NCI-H2107 (cell line): ENCODE measurements around the gene ZNF749.
"Not testable (repeated sequence)": the region's sequence is repeated elsewhere in the genome, so short reads cannot be mapped to it uniquely, and the experiment has no call there.

ENCODE experiments used
- DNase-seq: peaks from one replicate; lab custom pipeline; 2025; lab: John Stamatoyannopoulos, UW

The ZNF749 gene

DNA sequence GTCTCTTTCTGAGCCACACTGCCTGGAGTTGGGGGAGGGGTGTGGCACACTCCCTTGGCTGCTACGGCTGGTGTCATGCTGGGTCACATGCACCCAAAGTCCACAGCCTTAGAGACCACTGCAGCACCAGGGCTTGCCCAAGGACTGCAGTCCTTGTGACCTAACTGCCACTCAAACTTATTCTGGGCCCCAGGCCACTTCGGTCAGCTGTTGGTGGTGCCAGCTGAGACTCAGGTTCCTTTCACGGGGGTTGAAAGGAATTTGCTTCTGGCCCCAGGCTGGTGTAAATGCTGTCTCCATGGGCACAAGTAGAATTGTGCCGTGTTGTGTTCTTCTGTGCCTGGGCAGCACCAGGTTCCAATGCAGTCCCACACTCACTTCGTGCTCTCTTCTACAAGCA lies 31.4 kb downstream of the ZNF749 start:
- DNase-seq, result no peak

DNA sequence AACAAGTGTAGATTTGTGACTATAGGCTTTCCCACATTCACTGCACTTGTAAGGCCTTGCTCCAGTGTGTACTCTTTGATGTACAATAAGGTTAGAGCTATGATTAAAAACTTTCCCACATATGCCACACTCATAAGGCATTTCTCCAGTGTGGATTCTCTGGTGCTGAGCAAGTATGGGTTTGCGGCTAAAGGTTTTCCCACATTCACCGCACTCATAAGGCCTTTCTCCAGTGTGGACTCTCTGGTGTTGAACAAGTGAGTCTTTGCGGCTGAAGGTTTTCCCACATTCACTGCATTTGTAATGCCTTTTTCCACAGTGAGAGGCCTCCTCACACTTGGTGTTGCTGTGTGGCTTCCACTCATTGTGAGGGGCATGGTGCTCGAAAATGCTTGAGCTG lies 38.5 kb downstream of the ZNF749 start:
- DNase-seq, result no peak

DNA sequence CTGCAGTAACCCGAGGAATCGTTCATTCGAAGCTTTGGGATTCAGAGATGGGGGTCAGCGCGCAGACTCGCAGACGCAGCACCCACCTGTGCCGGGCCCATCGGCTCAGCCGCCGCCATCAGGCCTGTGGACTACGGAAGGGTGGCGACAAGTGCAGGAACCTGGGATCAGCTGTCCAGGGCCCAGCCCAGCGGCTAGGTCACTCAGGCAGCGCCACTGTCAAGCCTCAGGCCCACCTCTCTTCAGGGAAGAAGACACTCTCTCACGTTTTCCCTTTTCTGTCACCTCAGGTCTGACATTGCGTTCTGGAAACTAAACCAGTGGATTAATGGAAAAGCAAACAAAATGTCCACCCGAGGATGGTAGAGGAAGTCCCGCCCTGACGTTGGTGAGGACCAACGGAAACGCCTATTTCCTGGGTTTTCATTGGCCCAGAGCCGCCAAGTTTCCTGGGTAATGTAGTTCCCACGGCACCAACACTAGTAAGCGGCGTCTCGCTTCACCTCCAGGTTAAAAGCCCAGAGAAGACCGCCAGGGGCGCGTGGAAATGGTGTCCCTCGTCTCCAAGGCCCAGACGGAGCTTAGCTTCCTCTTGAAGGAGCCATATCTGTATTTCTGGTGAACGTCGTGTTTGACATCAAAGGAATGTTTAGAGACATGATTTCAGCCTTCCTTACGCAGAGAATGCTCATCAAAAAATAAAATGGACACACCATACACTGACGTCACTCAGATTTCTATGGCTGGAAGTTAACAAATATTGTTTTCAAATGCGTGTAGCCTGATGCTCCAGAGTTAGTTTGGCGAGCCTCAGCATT lies 42.3 kb downstream of the ZNF749 start, which contains the start of gene ZNF772:
Gene ZNF772 (minus strand): TSS at position 376 of the 818 bp plus-strand sequence. CDS start 257 bp downstream, at position 119.
- peak; percentile 89 for DNase-seq

DNA sequence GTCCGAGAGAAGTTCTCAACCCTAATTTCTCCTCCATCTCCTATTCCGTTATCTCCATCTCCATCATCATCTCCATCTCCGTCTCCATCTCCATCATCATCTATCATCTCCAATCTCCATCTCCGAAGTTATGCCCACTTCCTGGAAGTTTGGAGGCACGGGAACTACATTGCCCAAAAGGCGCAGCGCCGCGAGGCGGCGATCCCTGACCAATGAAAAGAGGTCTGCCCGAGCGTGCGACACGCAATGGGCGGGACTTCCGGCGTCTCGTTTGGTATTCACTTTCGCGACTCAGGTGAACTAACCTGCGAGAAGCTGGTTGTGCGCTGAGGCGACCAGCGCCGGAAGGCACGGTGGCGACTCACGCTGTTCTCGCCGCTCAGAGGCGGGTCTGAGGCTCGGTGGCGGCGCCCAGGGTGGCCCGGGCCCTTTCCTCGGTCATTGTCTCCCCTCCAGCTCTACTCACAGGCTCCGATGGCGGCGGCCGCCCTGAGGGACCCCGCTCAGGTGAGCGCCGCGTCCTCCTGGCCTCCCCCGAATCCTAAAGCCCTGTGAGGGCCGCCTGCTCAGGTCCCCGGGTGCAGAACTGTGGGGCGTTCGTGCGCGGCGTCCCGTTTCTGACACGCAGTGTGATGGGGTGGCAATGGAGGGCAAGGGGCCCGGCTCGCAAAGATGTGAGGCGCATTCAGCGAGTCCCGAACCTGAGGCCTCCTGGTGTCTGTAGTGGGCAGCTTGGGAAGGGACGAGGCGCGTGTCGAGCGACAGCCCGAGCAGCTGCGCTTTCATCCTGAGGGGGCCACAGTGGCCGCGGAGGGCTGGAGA lies 52.6 kb downstream of the ZNF749 start, which contains the start of gene ZNF419:
Gene ZNF419 (plus strand): TSS at position 274 of the 822 bp plus-strand sequence. CDS start 201 bp downstream, at position 475.
- peak; percentile 92 for DNase-seq

DNA sequence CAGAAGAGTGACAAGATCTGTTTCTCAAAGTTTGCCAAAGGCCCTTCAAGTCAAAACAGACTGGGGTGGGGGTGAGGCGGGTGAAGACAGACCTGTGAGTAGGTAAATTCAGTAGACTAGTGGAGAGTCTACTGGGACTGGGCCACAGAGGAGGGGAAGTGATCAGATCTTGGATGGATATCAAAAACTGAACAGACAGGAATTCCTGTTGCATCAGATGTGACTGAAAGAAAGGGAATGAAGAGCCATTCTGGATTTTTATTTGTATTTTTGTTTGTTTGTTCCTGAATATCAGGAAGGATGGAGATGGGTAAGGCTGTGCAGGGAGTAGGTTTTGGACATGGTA lies 53.1 kb downstream of the ZNF749 start:
- DNase-seq, result not testable (repeated sequence)
